ENCODE results near the gene CDK11A.
A peak's percentile ranks its signal among the peaks of the same experiment; 100 is the strongest.
"Not testable (repeated sequence)": the region's sequence is repeated elsewhere in the genome, so short reads cannot be mapped to it uniquely, and the experiment has no call there.

CDK11A gene

GRCh38 chr1:1703796-1704195, 20.4 kb downstream of the CDK11A start:
- TF ChIP-seq CTCF (IDR thresholded peaks at IDR 0.05; ENCODE audit: low read depth, low read length): no peak
- DNase-seq (ENCODE audit: extremely low read depth, low read depth): no peak

GRCh38 chr1:1702506-1702905, 21.7 kb downstream of the CDK11A start:
- not testable (repeated sequence) for DNase-seq (ENCODE audit: extremely low read depth, low read depth)

GRCh38 chr1:1700557-1700956, 23.6 kb downstream of the CDK11A start:
- DNase-seq (ENCODE audit: extremely low read depth, low read depth): not testable (repeated sequence)

GRCh38 chr1:1700067-1700466, 24.1 kb downstream of the CDK11A start:
- not testable (repeated sequence) for DNase-seq (ENCODE audit: extremely low read depth, low read depth)

GRCh38 chr1:1699061-1699460, 25.1 kb downstream of the CDK11A start:
- not testable (repeated sequence) for DNase-seq (ENCODE audit: extremely low read depth, low read depth)

- not testable (repeated sequence) for DNase-seq (ENCODE audit: extremely low read depth, low read depth)
Measured at GRCh38 chr1:1697358-1698183, 26.6 kb downstream of the CDK11A start.

- DNase-seq (ENCODE audit: extremely low read depth, low read depth): not testable (repeated sequence)
Measured at GRCh38 chr1:1696431-1697357, 27.5 kb downstream of the CDK11A start.

- DNase-seq (ENCODE audit: extremely low read depth, low read depth): peak; percentile 71
Measured at GRCh38 chr1:1692714-1693647, 31.2 kb downstream of the CDK11A start, which contains the start of gene SLC35E2B. Gene SLC35E2B, minus strand, starts transcription at chr1:1692795. Its CDS starts 16,096 bp downstream, at chr1:1676699.

- DNase-seq (ENCODE audit: extremely low read depth, low read depth): peak; percentile 3
Measured at GRCh38 chr1:1692324-1692713, 31.8 kb downstream of the CDK11A start.

GRCh38 chr1:1691443-1691842, 32.7 kb downstream of the CDK11A start:
- not testable (repeated sequence) for DNase-seq (ENCODE audit: extremely low read depth, low read depth)

GRCh38 chr1:1689526-1689925, 34.6 kb downstream of the CDK11A start:
- DNase-seq (ENCODE audit: extremely low read depth, low read depth): not testable (repeated sequence)

GRCh38 chr1:1687846-1688245, 36.3 kb downstream of the CDK11A start:
- DNase-seq (ENCODE audit: extremely low read depth, low read depth): no peak
- no peak for TF ChIP-seq CTCF (IDR thresholded peaks at IDR 0.05; ENCODE audit: low read depth, low read length)
